HepG2 (cell line): Measurements from ENCODE around the gene IRGQ. TPM values are rescaled to one million over a fixed set of nuclear protein-coding genes. Genes with fewer than 3 reads are reported as not detected.

Experiments used
- CBFB ChIP-seq: sonication (generic); formaldehyde crosslinking; IDR thresholded peaks from 2 replicates; pipeline ENCODE4 v1.4.0; 2020; ENCODE audit warnings: missing genetic modification reagents
- DZIP1 ChIP-seq: sonication (generic); formaldehyde crosslinking; IDR thresholded peaks from 2 replicates; pipeline ENCODE4 v1.5.0; 2020; ENCODE audit warnings: mild to moderate bottlenecking, missing genetic modification reagents
- ERF ChIP-seq: IDR thresholded peaks from 2 replicates; pipeline ENCODE4 v1.6.1; 2018; ENCODE audit warnings: missing biosample characterization, missing genetic modification reagents
- GMEB2 ChIP-seq: IDR thresholded peaks from 2 replicates; pipeline ENCODE4 v1.6.1; 2016; ENCODE audit warnings: missing biosample characterization, missing genetic modification reagents, low read depth
- HOXA9 ChIP-seq: sonication (generic); formaldehyde crosslinking; IDR thresholded peaks from 2 replicates; pipeline ENCODE4 v1.8.1; 2022; ENCODE audit warnings: missing genetic modification reagents, mild to moderate bottlenecking, moderate library complexity, borderline replicate concordance
- MEIS2 ChIP-seq: sonication (generic); formaldehyde crosslinking; IDR thresholded peaks from 2 replicates; pipeline ENCODE4 v1.9.0; 2021; ENCODE audit warnings: mild to moderate bottlenecking, missing genetic modification reagents
- NCOA1 ChIP-seq: sonication (generic); formaldehyde crosslinking; IDR thresholded peaks from 2 replicates; pipeline ENCODE4 v1.9.0; 2021; ENCODE audit warnings: missing genetic modification reagents
- NFKBIZ ChIP-seq: IDR thresholded peaks from 2 replicates; pipeline ENCODE4 v1.6.1; 2018; ENCODE audit warnings: missing genetic modification reagents, missing compliant biosample characterization
- POLR2AphosphoS2 ChIP-seq: IDR thresholded peaks from 2 replicates; pipeline ENCODE4 v1.6.1; 2011; ENCODE audit warnings: low read depth, low read length, improper control_type of control experiment
- POLR2AphosphoS5 ChIP-seq: IDR thresholded peaks from 2 replicates; pipeline ENCODE4 v1.6.1; 2012; ENCODE audit warnings: low read depth, low read length
- SMAD3 ChIP-seq: sonication (generic); formaldehyde crosslinking; IDR thresholded peaks from 2 replicates; pipeline ENCODE4 v1.4.0; 2020; ENCODE audit warnings: missing genetic modification reagents
- SMAD9 ChIP-seq: sonication (generic); formaldehyde crosslinking; IDR thresholded peaks from 2 replicates; pipeline ENCODE4 v1.5.1; 2020; ENCODE audit warnings: mild to moderate bottlenecking, missing genetic modification reagents
- TAF15 ChIP-seq: fragments of 200-400 bp; formaldehyde crosslinking; IDR thresholded peaks from one replicate; pipeline ENCODE4 v1.6.1; 2018; ENCODE audit warnings: mild to moderate bottlenecking, low read depth, low read length; ENCODE audit not compliant: poor library complexity, severe bottlenecking
- ZFP36L1 ChIP-seq: sonication (generic); formaldehyde crosslinking; IDR thresholded peaks from 2 replicates; pipeline ENCODE4 v1.8.0; 2022; ENCODE audit warnings: mild to moderate bottlenecking, missing genetic modification reagents, moderate library complexity
- ZNF205 ChIP-seq: IDR thresholded peaks from 2 replicates; pipeline ENCODE4 v1.6.1; 2018; ENCODE audit warnings: missing biosample characterization, missing genetic modification reagents
- ZNF343 ChIP-seq: sonication (generic); formaldehyde crosslinking; IDR thresholded peaks from 2 replicates; pipeline ENCODE4 v1.4.0; 2020; ENCODE audit warnings: mild to moderate bottlenecking, missing genetic modification reagents
- ZNF503 ChIP-seq: sonication (generic); formaldehyde crosslinking; IDR thresholded peaks from 2 replicates; pipeline ENCODE4 v1.4.0; 2020; ENCODE audit warnings: missing genetic modification reagents
- ZNF782 ChIP-seq: sonication (generic); formaldehyde crosslinking; IDR thresholded peaks from 2 replicates; pipeline ENCODE4 v1.4.0; 2020; ENCODE audit warnings: missing genetic modification reagents, mild to moderate bottlenecking, borderline replicate concordance
- ZNF792 ChIP-seq: IDR thresholded peaks from 2 replicates; pipeline ENCODE4 v1.6.1; 2016
- ZNF800 ChIP-seq: sonication (generic); formaldehyde crosslinking; IDR thresholded peaks from 2 replicates; pipeline ENCODE4 v1.4.0; 2020; ENCODE audit warnings: missing genetic modification reagents
- ZNF841 ChIP-seq: sonication (generic); formaldehyde crosslinking; IDR thresholded peaks from 2 replicates; pipeline ENCODE4 v1.8.1; 2023; ENCODE audit warnings: missing genetic modification reagents, borderline replicate concordance
- polyA plus RNA-seq, 8 experiments: library from polyadenylated mRNA; depleted of rRNA in 3 of 8; stranded (reverse) in 7 of 8; unstranded in 1 of 8; fragments of >200 nt; fragmentation: Illumina TruSeq in 4 of 8; extraction: Trizol in 4 of 8; gene quantifications; 2 replicates each; pipeline versions ENCODE4 v1.2.1 to v1.2.3, GENCODE V29; 2011 to 2016; ENCODE audit warnings: low read depth in 4 of 8, missing spikeins in 1 of 8, mixed read lengths in 1 of 8; ENCODE audit not compliant: insufficient read depth in 1 of 8
- total RNA-seq, 5 experiments: library from RNA; depleted of rRNA; stranded (reverse); fragments of >200 nt; fragmentation: Illumina TruSeq; extraction: Trizol; gene quantifications; 2 replicates each; pipeline ENCODE4 v1.2.3, GENCODE V29; 2016; ENCODE audit warnings: low read depth in 1 of 5

The IRGQ gene
- total and polyA plus RNA-seq, 2 of the 13 experiments (the other 11 are each of a cell fraction or from before 2014, with no cell fraction given), result 11.6 to 12.4 TPM

- no peak for TF ChIP-seq ZNF841 (CRISPR knock-in tag)
- TF ChIP-seq POLR2AphosphoS2, result no peak
- 0 out of 2 replicates have a peak, but pooled peaks have one; percentile 35 for TF ChIP-seq ZFP36L1
- 0 out of 2 replicates have a peak, but pooled peaks have one; percentile 1 for TF ChIP-seq NFKBIZ (CRISPR knock-in tag)
- 0 out of 2 replicates have a peak, but pooled peaks have one; percentile 10 for TF ChIP-seq SMAD3 (CRISPR knock-in tag)
- TF ChIP-seq ZNF782 (CRISPR knock-in tag), result 0 out of 2 replicates have a peak, but pooled peaks have one; percentile 57
- 0 out of 2 replicates have a peak, but pooled peaks have one; percentile 32 for TF ChIP-seq ZNF343
- TF ChIP-seq CBFB (CRISPR knock-in tag), result peak; percentile 49; the same call in 1 of the 2 replicates
- peak; percentile 54; the same call in 1 of the 2 replicates for TF ChIP-seq MEIS2
- 0 out of 2 replicates have a peak, but pooled peaks have one; percentile 30 for TF ChIP-seq ZNF503 (CRISPR knock-in tag)
- no peak for TF ChIP-seq NCOA1 (CRISPR knock-in tag)
- peak; percentile 75 for TF ChIP-seq POLR2AphosphoS5
- TF ChIP-seq HOXA9 (CRISPR knock-in tag), result no peak
- peak; percentile 51 for TF ChIP-seq TAF15
- 0 out of 2 replicates have a peak, but pooled peaks have one; percentile 20 for TF ChIP-seq ZNF792 (CRISPR knock-in tag)
- peak; percentile 52; the same call in 1 of the 2 replicates for TF ChIP-seq ERF (CRISPR knock-in tag)
- 0 out of 2 replicates have a peak, but pooled peaks have one; percentile 46 for TF ChIP-seq DZIP1 (CRISPR knock-in tag)
- TF ChIP-seq ZNF205 (CRISPR knock-in tag), result no peak
- peak; percentile 69; the same call in 1 of the 2 replicates for TF ChIP-seq SMAD9 (CRISPR knock-in tag)
- TF ChIP-seq GMEB2 (CRISPR knock-in tag), result peak; percentile 35; the same call in 1 of the 2 replicates
- TF ChIP-seq ZNF800 (CRISPR knock-in tag), result 0 out of 2 replicates have a peak, but pooled peaks have one; percentile 19
Observed at GRCh38 chr19:43595999-43596841, at the start of gene IRGQ, which contains the start of gene ZNF576 (continued).
